Measurements from ENCODE around the gene ZNF74. TPM values are rescaled to one million over a fixed set of nuclear protein-coding genes. Genes with fewer than 3 reads are reported as not detected.
"Not testable (repeated sequence)": the region's sequence is repeated elsewhere in the genome, so short reads cannot be mapped to it uniquely, and the experiment has no call there.

The ZNF74 gene
- total and polyA plus RNA-seq, 10 of the 15 experiments (the other 5 are each of a cell fraction or from before 2014, with no cell fraction given): 0.37 to 9.3 (median 5.1) TPM

DNA sequence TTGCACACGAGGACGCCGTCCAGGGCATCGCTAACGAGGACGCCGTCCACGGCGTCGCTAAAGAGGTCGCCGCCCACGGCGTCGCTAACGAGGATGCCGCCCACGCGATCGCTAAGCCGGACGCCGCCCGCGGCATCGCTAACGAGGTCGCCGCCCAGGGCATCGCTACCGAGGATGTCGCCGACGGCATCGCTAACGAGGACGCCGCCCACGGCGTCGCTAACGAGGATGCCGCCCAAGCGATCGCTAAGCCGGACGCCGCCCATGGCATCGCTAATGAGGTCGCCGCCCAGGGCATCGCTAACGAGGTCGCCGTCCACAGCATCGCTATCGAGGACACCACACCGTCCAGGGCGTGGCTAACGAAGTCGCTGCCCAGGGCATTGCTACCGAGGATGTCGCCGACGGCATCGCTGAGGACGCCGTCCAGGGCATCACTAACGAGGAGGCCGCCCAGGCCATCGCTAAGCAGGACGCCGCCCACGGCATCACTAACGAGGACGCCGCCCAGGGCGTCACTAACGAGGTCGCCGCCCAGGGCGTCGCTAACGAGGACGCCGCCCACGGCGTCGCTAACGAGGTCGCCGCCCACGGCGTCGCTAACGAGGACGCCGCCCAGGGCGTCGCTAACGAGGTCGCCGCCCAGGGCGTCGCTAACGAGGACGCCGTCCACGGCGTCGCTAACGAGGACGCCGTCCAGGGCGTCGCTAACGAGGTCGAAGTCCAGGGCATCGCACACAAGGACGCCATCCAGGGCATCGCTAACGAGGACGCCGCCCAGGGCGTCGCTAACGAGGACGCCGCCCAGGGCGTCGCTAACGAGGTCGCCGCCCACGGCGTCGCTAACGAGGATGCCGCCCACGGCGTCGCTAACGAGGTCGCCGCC, 32.8 kb upstream of the ZNF74 start:
- H4K20me1 ChIP-seq (ENCODE audit: control insufficient read depth, insufficient read depth); H3K27ac ChIP-seq (ENCODE audit: control insufficient read depth, insufficient read depth); H3K9me3 ChIP-seq (replicated peaks; ENCODE audit: control insufficient read depth, insufficient read depth, low read length); POLR2A ChIA-PET; H3K36me3 ChIP-seq (ENCODE audit: control insufficient read depth in 2 of 2, insufficient read depth in 2 of 2, low read length in 1 of 2); RAD21 ChIA-PET (ENCODE audit: unreplicated experiment); DNase-seq (ENCODE audit: low read depth, low spot score); in situ Hi-C loops (cut with MboI); H3K4me3 ChIP-seq; H3K9ac ChIP-seq (ENCODE audit: control insufficient read depth, insufficient read depth, low read length); BruUV-seq (replicated peaks); H3K27me3 ChIP-seq (replicated peaks in 1 of 2; ENCODE audit: control insufficient read depth in 2 of 2, insufficient read depth in 2 of 2, low read length in 1 of 2); intact Hi-C loops (cut with micrococcal nuclease; ENCODE audit: unreplicated experiment); H3K4me1 ChIP-seq (ENCODE audit: control insufficient read depth, insufficient read depth, low read length); ATAC-seq; FAIRE-seq; H2AFZ ChIP-seq (ENCODE audit: control insufficient read depth, low read depth, low read length); CTCF ChIA-PET; H3K4me2 ChIP-seq (ENCODE audit: control insufficient read depth, insufficient read depth); H3K79me2 ChIP-seq (ENCODE audit: control insufficient read depth, insufficient read depth, low read length); SMC1A ChIA-PET (ENCODE audit: uncharacterized antibody, unreplicated experiment): not testable (repeated sequence)
- TF ChIP-seq, protein P1, sequence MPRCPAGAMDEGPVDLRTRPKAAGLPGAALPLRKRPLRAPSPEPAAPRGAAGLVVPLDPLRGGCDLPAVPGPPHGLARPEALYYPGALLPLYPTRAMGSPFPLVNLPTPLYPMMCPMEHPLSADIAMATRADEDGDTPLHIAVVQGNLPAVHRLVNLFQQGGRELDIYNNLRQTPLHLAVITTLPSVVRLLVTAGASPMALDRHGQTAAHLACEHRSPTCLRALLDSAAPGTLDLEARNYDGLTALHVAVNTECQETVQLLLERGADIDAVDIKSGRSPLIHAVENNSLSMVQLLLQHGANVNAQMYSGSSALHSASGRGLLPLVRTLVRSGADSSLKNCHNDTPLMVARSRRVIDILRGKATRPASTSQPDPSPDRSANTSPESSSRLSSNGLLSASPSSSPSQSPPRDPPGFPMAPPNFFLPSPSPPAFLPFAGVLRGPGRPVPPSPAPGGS (IDR thresholded peaks at IDR 0.05; ENCODE audit: borderline replicate concordance, insufficient read depth, low read depth, low read length, poor library complexity, severe bottlenecking): peak; percentile 12
- WGBS (ENCODE audit: insufficient coverage, insufficient replicate concordance, low lambda C conversion rate, missing lambda C conversion rate): 97% methylated on average over 36 of the region's 145 CpGs

DNA sequence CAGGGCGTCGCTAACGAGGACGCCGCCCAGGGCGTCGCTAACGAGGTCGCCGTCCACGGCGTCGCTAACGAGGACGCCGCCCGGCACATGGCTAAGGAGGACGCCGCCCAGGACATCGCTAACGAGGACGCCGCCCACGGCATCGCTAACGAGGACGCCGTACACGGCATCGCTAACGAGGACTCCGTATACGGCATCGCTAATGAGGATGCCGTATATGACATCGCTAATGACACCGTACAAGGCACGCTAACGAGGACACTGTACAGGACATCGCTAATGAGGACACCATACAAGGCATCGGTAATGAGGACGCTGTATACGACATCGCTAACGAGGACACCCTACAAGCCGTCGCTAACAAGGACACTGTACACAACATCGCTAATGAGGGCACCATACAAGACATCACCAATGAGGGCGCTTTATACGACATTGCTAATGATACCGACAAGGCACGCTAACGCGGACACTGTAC, 32.2 kb upstream of the ZNF74 start:
- CTCF ChIA-PET; in situ Hi-C loops (cut with MboI); intact Hi-C loops (cut with micrococcal nuclease; ENCODE audit: unreplicated experiment); H3K4me2 ChIP-seq (ENCODE audit: control insufficient read depth, insufficient read depth); H3K9ac ChIP-seq (ENCODE audit: control insufficient read depth, insufficient read depth, low read length); H3K27me3 ChIP-seq (replicated peaks in 1 of 2; ENCODE audit: control insufficient read depth in 2 of 2, insufficient read depth in 2 of 2, low read length in 1 of 2); H3K4me3 ChIP-seq; SMC1A ChIA-PET (ENCODE audit: uncharacterized antibody, unreplicated experiment); H3K4me1 ChIP-seq (ENCODE audit: control insufficient read depth, insufficient read depth, low read length); H3K79me2 ChIP-seq (ENCODE audit: control insufficient read depth, insufficient read depth, low read length); H3K9me3 ChIP-seq (replicated peaks; ENCODE audit: control insufficient read depth, insufficient read depth, low read length); FAIRE-seq; H3K36me3 ChIP-seq (ENCODE audit: control insufficient read depth in 2 of 2, insufficient read depth in 2 of 2, low read length in 1 of 2); DNase-seq (ENCODE audit: low read depth, low spot score); H2AFZ ChIP-seq (ENCODE audit: control insufficient read depth, low read depth, low read length); RAD21 ChIA-PET (ENCODE audit: unreplicated experiment); ATAC-seq; H4K20me1 ChIP-seq (ENCODE audit: control insufficient read depth, insufficient read depth); BruUV-seq (replicated peaks); POLR2A ChIA-PET; H3K27ac ChIP-seq (ENCODE audit: control insufficient read depth, insufficient read depth): not testable (repeated sequence)
- TF ChIP-seq, protein P1 (IDR thresholded peaks at IDR 0.05; ENCODE audit: borderline replicate concordance, insufficient read depth, low read depth, low read length, poor library complexity, severe bottlenecking): peak; percentile 61
- over 99% methylated on average over 18 of the region's 54 CpGs for WGBS (ENCODE audit: insufficient coverage, insufficient replicate concordance, low lambda C conversion rate, missing lambda C conversion rate)

DNA sequence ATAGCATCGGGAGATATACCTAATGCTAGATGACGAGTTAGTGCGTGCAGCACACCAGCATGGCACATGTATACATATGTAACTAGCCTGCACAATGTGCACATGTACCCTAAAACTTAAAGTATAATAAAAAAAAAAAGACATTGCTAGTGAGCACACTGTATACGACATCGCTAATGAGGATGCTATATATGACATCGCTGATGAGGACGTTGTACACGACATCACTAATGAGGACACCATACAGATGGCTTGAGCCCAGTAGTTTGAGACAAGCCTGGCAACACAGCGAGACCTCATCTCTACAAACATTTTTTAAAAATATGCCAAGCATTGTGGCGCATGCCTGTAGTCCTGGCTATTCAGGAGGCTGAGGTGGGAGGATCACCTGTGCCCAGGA, 31.5 kb upstream of the ZNF74 start:
- H3K9ac ChIP-seq (ENCODE audit: control insufficient read depth, insufficient read depth, low read length); H2AFZ ChIP-seq (ENCODE audit: control insufficient read depth, low read depth, low read length); POLR2A ChIA-PET; H3K9me3 ChIP-seq (replicated peaks; ENCODE audit: control insufficient read depth, insufficient read depth, low read length); FAIRE-seq; BruUV-seq (replicated peaks); H3K4me1 ChIP-seq (ENCODE audit: control insufficient read depth, insufficient read depth, low read length); SMC1A ChIA-PET (ENCODE audit: uncharacterized antibody, unreplicated experiment); ATAC-seq; H3K36me3 ChIP-seq (ENCODE audit: control insufficient read depth in 2 of 2, insufficient read depth in 2 of 2, low read length in 1 of 2); CTCF ChIA-PET; RAD21 ChIA-PET (ENCODE audit: unreplicated experiment); in situ Hi-C loops (cut with MboI); H3K27me3 ChIP-seq (replicated peaks in 1 of 2; ENCODE audit: control insufficient read depth in 2 of 2, insufficient read depth in 2 of 2, low read length in 1 of 2); intact Hi-C loops (cut with micrococcal nuclease; ENCODE audit: unreplicated experiment); H3K4me2 ChIP-seq (ENCODE audit: control insufficient read depth, insufficient read depth); H3K4me3 ChIP-seq; H3K27ac ChIP-seq (ENCODE audit: control insufficient read depth, insufficient read depth); H3K79me2 ChIP-seq (ENCODE audit: control insufficient read depth, insufficient read depth, low read length); DNase-seq (ENCODE audit: low read depth, low spot score); H4K20me1 ChIP-seq (ENCODE audit: control insufficient read depth, insufficient read depth): not testable (repeated sequence)
- WGBS (ENCODE audit: insufficient coverage, insufficient replicate concordance, low lambda C conversion rate, missing lambda C conversion rate): 86% methylated on average over 8 of the region's 10 CpGs
